Mesendoderm (in vitro differentiated cells): ENCODE data around the gene STPG4.

Experiments
- DNase-seq: peaks from one replicate; pipeline ENCODE4 v3.0.0; 2013
- H2AK5ac ChIP-seq: 2 replicates; pipeline ENCODE4 v1.6.1; 2013; ENCODE audit warnings: low read length, inconsistent platforms
- H2BK120ac ChIP-seq: 2 replicates; pipeline ENCODE4 v1.6.1; 2013; ENCODE audit warnings: low read depth, mild to moderate bottlenecking, low read length, moderate library complexity, mixed read lengths
- H2BK15ac ChIP-seq: replicated peaks from 2 replicates; pipeline ENCODE4 v1.6.1; 2013; ENCODE audit warnings: low read depth, mild to moderate bottlenecking, moderate library complexity
- H2BK5ac ChIP-seq: 2 replicates; pipeline ENCODE4 v1.6.1; 2013; ENCODE audit warnings: low read length, inconsistent platforms
- H3K18ac ChIP-seq: 2 replicates; pipeline ENCODE4 v1.6.1; 2013; ENCODE audit warnings: mild to moderate bottlenecking, low read length, mixed read lengths
- H3K23ac ChIP-seq: one replicate; pipeline ENCODE4 v1.6.1; 2013; ENCODE audit warnings: low read length
- H3K27ac ChIP-seq: 2 replicates; pipeline ENCODE4 v1.5.1; 2013; ENCODE audit warnings: low read depth, mild to moderate bottlenecking, inconsistent platforms, low read length, moderate library complexity
- H3K27me3 ChIP-seq: 2 replicates; pipeline ENCODE4 v1.6.1; 2013; ENCODE audit warnings: low read length, control low read depth, mild to moderate bottlenecking, inconsistent platforms; ENCODE audit not compliant: insufficient read depth, poor library complexity
- H3K36me3 ChIP-seq: 2 replicates; pipeline ENCODE4 v1.6.1; 2013; ENCODE audit warnings: low read length, inconsistent platforms; ENCODE audit not compliant: control insufficient read depth, insufficient read depth
- H3K4ac ChIP-seq: one replicate; pipeline ENCODE4 v1.6.1; 2013; ENCODE audit warnings: low read depth, mild to moderate bottlenecking, low read length, moderate library complexity
- H3K4me1 ChIP-seq: 2 replicates; pipeline ENCODE4 v1.6.1; 2013; ENCODE audit warnings: low read depth, low read length, inconsistent platforms; ENCODE audit not compliant: control insufficient read depth
- H3K4me2 ChIP-seq: 2 replicates; pipeline ENCODE4 v1.6.1; 2013; ENCODE audit warnings: low read length
- H3K4me3 ChIP-seq: 2 replicates; pipeline ENCODE4 v1.5.1; 2013; ENCODE audit warnings: mild to moderate bottlenecking, low read length
- H3K56ac ChIP-seq: one replicate; pipeline ENCODE4 v1.6.1; 2013; ENCODE audit warnings: low read length
- H3K79me1 ChIP-seq: 2 replicates; pipeline ENCODE4 v1.6.1; 2013; ENCODE audit warnings: low read length, inconsistent platforms
- H3K79me2 ChIP-seq: 2 replicates; pipeline ENCODE4 v1.6.1; 2013; ENCODE audit warnings: mild to moderate bottlenecking, low read length; ENCODE audit not compliant: control insufficient read depth, insufficient read depth
- H3K9ac ChIP-seq: 2 replicates; pipeline ENCODE4 v1.6.1; 2013; ENCODE audit warnings: low read length, inconsistent platforms
- H4K5ac ChIP-seq: one replicate; pipeline ENCODE4 v1.6.1; 2013; ENCODE audit warnings: low read length
- H4K8ac ChIP-seq: one replicate; pipeline ENCODE4 v1.6.1; 2013; ENCODE audit warnings: low read depth, mild to moderate bottlenecking, control low read depth, low read length, moderate library complexity
- WGBS: extraction: QIAGEN DNeasy Blood & Tissue Kit; methylation state at CpG from one replicate; pipeline ENCODE4 v1.1.7; 2013; ENCODE audit warnings: low lambda C conversion rate, missing lambda C conversion rate; ENCODE audit not compliant: insufficient coverage; ENCODE audit errors: extremely low coverage; 5-methylcytosine and 5-hydroxymethylcytosine counted together

The STPG4 gene

DNA sequence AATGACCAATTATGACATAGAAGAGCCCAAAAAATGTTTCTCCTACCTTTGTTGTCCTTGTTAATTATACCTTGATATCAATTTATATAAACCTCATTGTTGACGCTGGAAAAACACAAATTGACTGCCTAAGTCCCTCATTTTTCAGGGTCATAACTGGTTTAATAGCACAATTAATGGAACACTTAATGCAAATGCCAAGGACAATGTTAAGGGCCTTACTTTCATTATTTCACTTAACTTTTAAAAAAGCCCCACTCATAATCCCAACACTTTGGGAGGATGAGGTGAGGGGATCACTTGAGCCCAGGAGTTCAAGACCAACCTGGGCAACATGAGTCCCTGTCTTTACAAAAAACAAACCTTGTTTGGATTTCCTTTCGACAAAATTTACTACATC is 3.5 kb upstream of the STPG4 start:
- H3K4me3 ChIP-seq, result no peak overlapping the region
- no peaks in the 10 kb centered on the region for H3K27me3 ChIP-seq
- H3K4ac ChIP-seq, result no peak overlapping the region
- WGBS, result no CpG with 5 or more reads among the region's 2 CpGs
- no peaks in the 10 kb centered on the region for H3K79me1 ChIP-seq
- no peak overlapping the region for H3K23ac ChIP-seq
- H2BK120ac ChIP-seq, result no peak overlapping the region
- no peaks in the 10 kb centered on the region for H3K36me3 ChIP-seq
- peaks cover 3% of the 10 kb centered on the region for H3K4me1 ChIP-seq
- H3K9ac ChIP-seq, result no peak overlapping the region
- no peak overlapping the region for H3K56ac ChIP-seq
- no peak overlapping the region for H4K5ac ChIP-seq
- peaks cover 1% of the 10 kb centered on the region for H3K79me2 ChIP-seq
- DNase-seq, result no peak
- no peak overlapping the region for H2AK5ac ChIP-seq
- H3K18ac ChIP-seq, result no peak overlapping the region
- no peak overlapping the region for H2BK5ac ChIP-seq
- no peak overlapping the region for H4K8ac ChIP-seq
- no peak overlapping the region for H3K27ac ChIP-seq
- no peak overlapping the region for H3K4me2 ChIP-seq
- no peak overlapping the region for H2BK15ac ChIP-seq

DNA sequence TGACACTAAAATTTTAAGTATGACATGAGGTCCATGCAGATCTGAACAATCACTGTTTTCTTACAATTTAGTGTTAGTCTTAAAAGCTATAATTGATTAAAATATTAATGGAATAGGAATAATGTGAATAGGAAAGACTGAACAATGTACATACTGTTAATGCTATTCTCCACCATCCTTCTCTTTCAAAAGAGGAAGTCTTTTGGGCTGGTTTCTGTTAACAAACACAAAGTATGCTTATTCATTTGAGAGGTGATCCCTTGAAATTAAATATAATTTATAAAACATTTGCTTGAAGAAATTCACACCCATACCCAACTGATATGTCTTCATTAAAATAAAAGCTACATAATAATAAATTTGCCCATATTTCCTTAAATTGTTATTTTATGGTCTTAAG is 2.3 kb downstream of the STPG4 start:
- Histone ChIP-seq H3K9ac (no peak overlapping the region), H2BK15ac (no peak overlapping the region), H3K18ac (no peak overlapping the region), H3K4ac (no peak overlapping the region), H3K27me3 (no peaks in the 10 kb centered on the region), H3K4me1 (no peaks in the 10 kb centered on the region), H2AK5ac (no peak overlapping the region), H3K23ac (no peak overlapping the region), H4K5ac (no peak overlapping the region), H2BK120ac (no peak overlapping the region), H3K56ac (no peak overlapping the region), H3K4me3 (no peak overlapping the region), H3K36me3 (peaks cover 2% of the 10 kb centered on the region), H4K8ac (no peak overlapping the region), H3K27ac (no peak overlapping the region), H3K79me1 (no peaks in the 10 kb centered on the region), H3K4me2 (no peak overlapping the region), H3K79me2 (no peaks in the 10 kb centered on the region), H2BK5ac (no peak overlapping the region)
- no peak for DNase-seq

DNA sequence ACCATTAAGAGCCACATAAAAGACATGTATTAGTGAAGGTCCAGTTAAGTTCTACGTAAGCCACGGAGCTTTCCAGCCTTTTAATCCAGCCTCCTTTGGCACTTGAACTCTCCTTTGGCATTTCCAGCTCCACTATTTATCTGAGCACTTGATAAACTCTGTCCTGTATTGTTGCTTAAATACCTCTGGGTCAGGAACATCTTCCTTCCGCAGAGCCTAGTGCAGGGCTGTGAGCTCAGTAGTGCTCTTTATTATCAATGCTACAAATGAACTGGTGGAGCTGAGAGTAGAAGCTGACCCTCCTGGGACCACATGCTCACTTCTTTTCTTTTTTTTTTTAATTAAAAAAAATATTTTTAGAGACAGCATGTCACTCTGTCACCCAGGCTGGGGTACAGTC is 4.9 kb downstream of the STPG4 start:
- H3K36me3 ChIP-seq, result peaks cover 2% of the 10 kb centered on the region
- H3K79me1 ChIP-seq, result no peaks in the 10 kb centered on the region
- H3K27ac ChIP-seq, result no peak overlapping the region

GRCh38 chr2:47147021-47147420 is 8.1 kb downstream of the STPG4 start:
- peaks cover 2% of the 10 kb centered on the region for H3K36me3 ChIP-seq
- H3K79me1 ChIP-seq, result no peaks in the 10 kb centered on the region
- H2BK15ac ChIP-seq, result no peak overlapping the region
- H3K4ac ChIP-seq, result no peak overlapping the region
- no peak overlapping the region for H3K4me3 ChIP-seq
- no peak overlapping the region for H3K4me2 ChIP-seq
- H3K27me3 ChIP-seq, result no peaks in the 10 kb centered on the region
- no peak overlapping the region for H3K27ac ChIP-seq
- H3K23ac ChIP-seq, result no peak overlapping the region
- H3K79me2 ChIP-seq, result no peaks in the 10 kb centered on the region
- no peak overlapping the region for H4K5ac ChIP-seq
- no peak overlapping the region for H3K18ac ChIP-seq
- H2BK120ac ChIP-seq, result no peak overlapping the region
- no CpG with 5 or more reads among the region's 3 CpGs for WGBS
- no peak overlapping the region for H3K56ac ChIP-seq
- H4K8ac ChIP-seq, result no peak overlapping the region
- no peaks in the 10 kb centered on the region for H3K4me1 ChIP-seq
- DNase-seq, result no peak
- no peak overlapping the region for H2BK5ac ChIP-seq
- H3K9ac ChIP-seq, result no peak overlapping the region
- H2AK5ac ChIP-seq, result no peak overlapping the region

More for the DNA sequence above, 4.9 kb downstream of the STPG4 start:
- no peaks in the 10 kb centered on the region for H3K27me3 ChIP-seq
- no peak overlapping the region for H3K9ac ChIP-seq
- no peak overlapping the region for H3K18ac ChIP-seq
- H2BK5ac ChIP-seq, result no peak overlapping the region
- no peak overlapping the region for H4K5ac ChIP-seq
- H2AK5ac ChIP-seq, result no peak overlapping the region
- no peak overlapping the region for H3K56ac ChIP-seq
- no CpG with 5 or more reads among the region's 3 CpGs for WGBS
- no peak overlapping the region for H2BK120ac ChIP-seq
- H3K4me3 ChIP-seq, result no peak overlapping the region
- no peak overlapping the region for H2BK15ac ChIP-seq
- no peak overlapping the region for H3K4ac ChIP-seq
- no peaks in the 10 kb centered on the region for H3K4me1 ChIP-seq
- no peak for DNase-seq
- H4K8ac ChIP-seq, result no peak overlapping the region
- no peak overlapping the region for H3K23ac ChIP-seq
- H3K4me2 ChIP-seq, result no peak overlapping the region
- H3K79me2 ChIP-seq, result no peaks in the 10 kb centered on the region

GRCh38 chr2:47145466-47145865 is 9.6 kb downstream of the STPG4 start:
- H3K36me3 ChIP-seq, result peaks cover 2% of the 10 kb centered on the region

DNA sequence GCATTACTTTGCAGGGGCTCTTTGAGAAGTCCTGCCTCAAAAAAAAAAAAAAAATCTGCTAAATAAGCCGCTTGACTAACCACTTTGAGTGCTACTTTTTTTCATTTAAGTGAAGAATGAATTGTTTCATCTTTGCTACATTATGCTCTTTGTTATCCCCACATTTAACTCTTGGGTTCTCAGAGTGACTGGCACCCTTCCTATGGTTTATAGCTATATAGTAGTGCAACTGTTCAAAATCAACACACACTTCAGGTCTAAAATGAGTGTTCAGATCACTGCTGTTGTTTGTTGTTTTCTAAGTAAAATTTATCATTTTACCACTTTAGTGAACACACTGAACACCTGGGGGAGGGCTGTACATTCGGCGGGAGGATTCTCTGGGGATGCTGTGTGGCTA is 13.6 kb downstream of the STPG4 start:
- Histone ChIP-seq H3K4me2 (no peak overlapping the region), H4K5ac (no peak overlapping the region), H4K8ac (no peak overlapping the region), H3K4me1 (no peaks in the 10 kb centered on the region), H3K27me3 (no peaks in the 10 kb centered on the region), H3K4me3 (no peak overlapping the region), H2BK15ac (no peak overlapping the region), H3K36me3 (no peaks in the 10 kb centered on the region), H3K4ac (no peak overlapping the region), H3K18ac (no peak overlapping the region), H2AK5ac (no peak overlapping the region), H3K79me1 (no peaks in the 10 kb centered on the region), H2BK5ac (no peak overlapping the region), H3K9ac (no peak overlapping the region), H3K23ac (no peak overlapping the region), H2BK120ac (no peak overlapping the region), H3K27ac (no peak overlapping the region), H3K56ac (no peak overlapping the region), H3K79me2 (no peaks in the 10 kb centered on the region)
- no peak for DNase-seq
- WGBS, result no CpG with 5 or more reads among the region's 3 CpGs

More at GRCh38 chr2:47145466-47145865, 9.6 kb downstream of the STPG4 start:
- DNase-seq, result no peak
- Histone ChIP-seq H3K23ac (no peak overlapping the region), H3K4me1 (no peaks in the 10 kb centered on the region), H2BK15ac (no peak overlapping the region), H4K8ac (no peak overlapping the region), H3K4me2 (no peak overlapping the region), H4K5ac (no peak overlapping the region), H3K79me1 (no peaks in the 10 kb centered on the region), H3K79me2 (no peaks in the 10 kb centered on the region), H3K18ac (no peak overlapping the region), H3K4me3 (no peak overlapping the region), H2AK5ac (no peak overlapping the region), H3K9ac (no peak overlapping the region), H3K27ac (no peak overlapping the region), H2BK120ac (no peak overlapping the region), H3K27me3 (no peaks in the 10 kb centered on the region), H2BK5ac (no peak overlapping the region), H3K56ac (no peak overlapping the region), H3K4ac (no peak overlapping the region)
- no CpG with 5 or more reads among the region's 1 CpG for WGBS
